SU-DHL-6 (cell line): ENCODE measurements around the gene REG3G.

Experiments used
- H2AFZ ChIP-seq: fragments of 200-600 bp; sonication (generic); 2 replicates; pipeline ENCODE4 v1.6.1; 2014; ENCODE audit warnings: low read depth, mild to moderate bottlenecking, moderate library complexity, mixed read lengths, antibody characterized with exemption, low read length; ENCODE audit not compliant: severe bottlenecking
- H3F3A ChIP-seq: fragments of 200-600 bp; shearing (Covaris generic); 2 replicates; pipeline ENCODE4 v1.6.0; 2016; ENCODE audit warnings: antibody characterized with exemption, mild to moderate bottlenecking; ENCODE audit not compliant: insufficient read depth
- H3K27ac ChIP-seq: fragments of 200-600 bp; sonication (generic); 2 replicates; pipeline ENCODE4 v1.5.1; 2016; ENCODE audit warnings: low read depth, mild to moderate bottlenecking, low read length, moderate library complexity, mixed read lengths
- H3K27me3 ChIP-seq: fragments of 200-600 bp; sonication (generic), shearing (Covaris generic); 2 replicates; pipeline ENCODE4 v1.6.0; 2014; ENCODE audit warnings: mild to moderate bottlenecking, low read length
- H3K36me3 ChIP-seq: fragments of 200-600 bp; sonication (generic); 2 replicates; pipeline ENCODE4 v1.6.1; 2014; ENCODE audit warnings: mild to moderate bottlenecking, low read length, mixed read lengths
- H3K4me2 ChIP-seq: fragments of 300-600, 200-600 bp; shearing (Covaris generic), sonication (generic); 2 replicates; pipeline ENCODE4 v1.6.0; 2014; ENCODE audit warnings: low read length, low read depth, mild to moderate bottlenecking; ENCODE audit not compliant: poor library complexity, severe bottlenecking
- H3K4me3 ChIP-seq: fragments of 200-600 bp; sonication (generic); 2 replicates; pipeline ENCODE4 v1.5.1; 2014; ENCODE audit warnings: antibody characterized with exemption, low read length, mild to moderate bottlenecking, mixed read lengths; ENCODE audit not compliant: insufficient read depth, poor library complexity, severe bottlenecking
- H3K79me2 ChIP-seq: fragments of 200-600 bp; sonication (generic); 2 replicates; pipeline ENCODE4 v1.6.1; 2014; ENCODE audit warnings: mild to moderate bottlenecking, low read length, moderate library complexity; ENCODE audit not compliant: insufficient read depth
- H3K9ac ChIP-seq: fragments of 200-600 bp; sonication (generic); 2 replicates; pipeline ENCODE4 v1.7.0; 2014; ENCODE audit warnings: mild to moderate bottlenecking, low read length
- H3K9me2 ChIP-seq: fragments of 200-600 bp; sonication (generic); replicated peaks from 2 replicates; pipeline ENCODE4 v1.6.1; 2014; ENCODE audit warnings: low read length; ENCODE audit not compliant: insufficient read depth
- H3K9me3 ChIP-seq: fragments of 200-600 bp; sonication (generic); 2 replicates; pipeline ENCODE4 v1.6.1; 2014; ENCODE audit warnings: low read length, mixed read lengths; ENCODE audit not compliant: insufficient read depth
- H4K20me1 ChIP-seq: fragments of 200-600 bp; sonication (generic); 2 replicates; pipeline ENCODE4 v1.6.1; 2014; ENCODE audit warnings: low read depth, mild to moderate bottlenecking, antibody characterized with exemption, low read length, moderate library complexity, mixed read lengths
- CTCF ChIP-seq: fragments of 200-600 bp; sonication (generic); IDR thresholded peaks from one replicate; pipeline ENCODE4 v1.5.1; 2017; ENCODE audit warnings: antibody characterized with exemption, mild to moderate bottlenecking, low read length, moderate library complexity; ENCODE audit not compliant: insufficient read depth, poor library complexity, severe bottlenecking
- EZH2phosphoT487 ChIP-seq: fragments of 200-600 bp; sonication (generic), shearing (Covaris generic); conservative IDR thresholded peaks from 2 replicates; pipeline ENCODE4 v1.6.1; 2018; ENCODE audit warnings: mild to moderate bottlenecking, antibody characterized with exemption, low read length, moderate library complexity, mixed read lengths

REG3G gene

GRCh38 chr2:79025421-79025820 is at the start of gene REG3G:
Gene REG3G (plus strand): TSS chr2:79025702. CDS start chr2:79026094, 392 bp downstream.
- Histone ChIP-seq H3K36me3 (no peaks in the 10 kb centered on the region), H3F3A (no peaks in the 10 kb centered on the region), H3K9me2 (no peaks in the 10 kb centered on the region), H3K27me3 (no peaks in the 10 kb centered on the region), H4K20me1 (no peaks in the 10 kb centered on the region), H3K9ac (no peak within 1 kb of the TSS), H3K79me2 (no peaks in the 10 kb centered on the region), H2AFZ (no peak within 1 kb of the TSS), H3K9me3 (no peaks in the 10 kb centered on the region), H3K4me2 (no peak within 1 kb of the TSS), H3K27ac (no peak within 1 kb of the TSS), H3K4me3 (no peak within 1 kb of the TSS)
- TF ChIP-seq CTCF (no peak), EZH2phosphoT487 (no peak)

DNA sequence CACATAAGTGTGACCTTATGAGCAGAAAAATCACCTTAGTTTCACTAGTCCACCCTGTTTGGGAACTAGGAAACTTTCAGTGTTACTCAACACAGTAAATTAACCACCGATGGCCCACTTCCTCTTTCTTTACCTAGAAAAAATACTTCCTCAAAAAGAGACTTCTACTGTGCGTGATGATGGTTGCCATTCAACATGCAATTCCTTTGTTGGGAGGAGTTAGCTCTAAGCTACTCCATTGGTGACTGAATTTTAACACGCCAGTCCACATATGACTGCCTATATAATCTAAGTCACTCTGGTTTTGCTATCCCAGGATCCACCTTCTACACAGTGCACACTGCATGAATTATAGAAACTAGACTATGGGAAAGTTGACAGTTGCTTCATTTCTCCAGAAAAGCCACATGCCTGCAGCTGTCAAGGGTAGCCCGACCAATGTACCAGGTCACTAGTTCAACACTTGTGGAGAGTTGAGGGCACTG is 47.8 kb upstream of the REG3G start:
- H3K9me3 ChIP-seq = no peaks in the 10 kb centered on the region
- TF ChIP-seq EZH2phosphoT487 (no peak), CTCF (no peak)
- H3K79me2 ChIP-seq = no peaks in the 10 kb centered on the region
- no peaks in the 10 kb centered on the region for H3K36me3 ChIP-seq
- H2AFZ ChIP-seq = no peak overlapping the region
- H3K4me2 ChIP-seq = no peak overlapping the region
- no peaks in the 10 kb centered on the region for H3K9me2 ChIP-seq
- no peak overlapping the region for H3K4me3 ChIP-seq
- H4K20me1 ChIP-seq = no peaks in the 10 kb centered on the region
- H3K9ac ChIP-seq = no peak overlapping the region
- H3K27me3 ChIP-seq = no peaks in the 10 kb centered on the region
- no peaks in the 10 kb centered on the region for H3F3A ChIP-seq
- H3K27ac ChIP-seq = no peak overlapping the region

- H4K20me1 ChIP-seq = no peaks in the 10 kb centered on the region
- no peaks in the 10 kb centered on the region for H3K9me3 ChIP-seq
- H3K4me3 ChIP-seq = no peak overlapping the region
- no peaks in the 10 kb centered on the region for H3K36me3 ChIP-seq
- no peaks in the 10 kb centered on the region for H3K27me3 ChIP-seq
- H3K79me2 ChIP-seq = no peaks in the 10 kb centered on the region
- H3K4me2 ChIP-seq = no peak overlapping the region
- no peaks in the 10 kb centered on the region for H3K9me2 ChIP-seq
- no peaks in the 10 kb centered on the region for H3F3A ChIP-seq
- no peak for TF ChIP-seq EZH2phosphoT487
- no peak overlapping the region for H2AFZ ChIP-seq
- H3K27ac ChIP-seq = no peak overlapping the region
- no peak overlapping the region for H3K9ac ChIP-seq
These were observed 47.2 kb upstream of the REG3G start for GRCh38 chr2:78978340-78978739.

DNA sequence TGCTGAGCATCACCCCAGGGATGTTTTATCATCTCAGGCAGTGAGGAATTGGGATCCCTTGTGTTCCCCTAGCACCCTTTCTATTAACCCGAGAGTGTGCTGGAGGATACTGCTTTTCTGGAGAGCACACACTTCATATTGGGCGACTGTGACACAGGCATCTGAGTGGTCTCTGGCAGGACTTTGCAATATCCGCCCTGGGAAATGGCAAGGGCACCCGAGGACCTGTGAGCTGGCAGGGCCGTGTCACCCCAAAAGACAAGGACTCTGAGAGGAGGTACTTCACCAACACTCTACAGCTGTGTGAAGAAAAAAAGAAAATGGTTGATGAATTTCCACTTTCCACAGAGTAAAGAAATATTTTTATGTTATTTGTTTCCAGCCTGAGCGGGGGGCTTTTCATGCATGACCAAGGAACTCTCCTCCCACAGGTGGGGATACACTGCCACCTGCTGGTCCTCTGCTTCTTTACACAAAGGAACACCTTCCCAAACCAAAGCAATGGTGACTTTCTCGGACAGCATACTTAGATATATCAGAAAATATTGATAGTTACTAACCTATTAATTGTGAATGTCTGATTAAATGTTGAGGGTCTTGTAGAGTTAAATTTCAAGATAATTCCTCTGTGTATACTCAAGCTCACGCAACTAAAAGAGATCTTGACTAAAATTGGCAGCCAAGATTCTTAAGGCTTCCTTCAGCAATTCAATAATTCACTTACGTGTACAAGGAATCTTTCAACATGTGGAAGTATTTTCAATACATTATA is 45.9 kb upstream of the REG3G start:
- Histone ChIP-seq H3K4me3 (no peak overlapping the region), H3K4me2 (no peak overlapping the region), H3K9ac (no peak overlapping the region), H4K20me1 (no peaks in the 10 kb centered on the region), H3K79me2 (no peaks in the 10 kb centered on the region), H3K9me3 (no peaks in the 10 kb centered on the region), H3K27me3 (no peaks in the 10 kb centered on the region), H3K36me3 (no peaks in the 10 kb centered on the region), H2AFZ (no peak overlapping the region), H3F3A (no peaks in the 10 kb centered on the region), H3K27ac (no peak overlapping the region), H3K9me2 (no peaks in the 10 kb centered on the region)
- TF ChIP-seq CTCF (peak; percentile 61), EZH2phosphoT487 (no peak)
